Measurements from ENCODE around the gene ERAL1. TPM values are rescaled to one million over a fixed set of nuclear protein-coding genes. Genes with fewer than 3 reads are reported as not detected.

The ERAL1 gene
- total RNA-seq, 1 experiment from 2014 or later = 70.1 TPM

DNA sequence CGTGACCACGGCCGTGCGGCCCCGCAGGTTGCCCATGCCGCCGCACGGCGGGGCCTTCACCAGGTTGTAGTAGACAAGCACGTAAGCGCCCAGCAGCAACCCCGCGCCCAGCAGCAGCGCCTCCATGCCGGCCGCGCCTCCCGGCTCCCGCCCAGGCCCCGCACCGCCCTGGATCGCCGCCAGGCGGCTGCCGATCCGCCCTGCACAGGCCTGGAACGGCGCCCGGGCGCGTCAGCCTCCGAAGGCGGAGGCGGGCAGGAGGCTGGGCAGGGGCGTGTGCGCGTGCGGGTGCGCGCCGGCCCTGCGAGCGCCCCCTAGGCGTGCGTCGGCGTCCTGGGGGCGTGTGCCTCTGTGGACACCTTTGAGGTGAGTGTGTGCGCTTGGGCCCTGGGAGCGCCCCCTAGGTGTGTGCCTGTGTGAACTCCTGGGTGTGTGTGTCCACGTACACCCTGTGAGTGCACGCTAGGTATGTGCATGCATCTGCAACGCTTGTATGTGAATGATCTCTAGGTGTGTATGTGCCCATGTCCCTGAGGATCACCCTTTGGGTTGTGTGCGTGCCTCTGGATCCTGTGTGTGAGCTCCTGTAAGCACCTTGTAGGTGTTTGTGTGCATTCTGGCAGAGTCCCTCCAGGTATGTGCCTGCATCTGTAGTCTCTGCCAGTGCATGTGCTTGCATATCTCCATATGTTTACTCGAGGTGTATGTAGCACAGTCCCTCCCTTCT lies 48.2 kb downstream of the ERAL1 start, which contains the start of gene DHRS13 (continued):
- TF ChIP-seq, protein P1, sequence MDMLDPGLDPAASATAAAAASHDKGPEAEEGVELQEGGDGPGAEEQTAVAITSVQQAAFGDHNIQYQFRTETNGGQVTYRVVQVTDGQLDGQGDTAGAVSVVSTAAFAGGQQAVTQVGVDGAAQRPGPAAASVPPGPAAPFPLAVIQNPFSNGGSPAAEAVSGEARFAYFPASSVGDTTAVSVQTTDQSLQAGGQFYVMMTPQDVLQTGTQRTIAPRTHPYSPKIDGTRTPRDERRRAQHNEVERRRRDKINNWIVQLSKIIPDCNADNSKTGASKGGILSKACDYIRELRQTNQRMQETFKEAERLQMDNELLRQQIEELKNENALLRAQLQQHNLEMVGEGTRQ (CRISPR knock-in tag; IDR thresholded peaks at IDR 0.05) = no peak
- TF ChIP-seq, protein P2, sequence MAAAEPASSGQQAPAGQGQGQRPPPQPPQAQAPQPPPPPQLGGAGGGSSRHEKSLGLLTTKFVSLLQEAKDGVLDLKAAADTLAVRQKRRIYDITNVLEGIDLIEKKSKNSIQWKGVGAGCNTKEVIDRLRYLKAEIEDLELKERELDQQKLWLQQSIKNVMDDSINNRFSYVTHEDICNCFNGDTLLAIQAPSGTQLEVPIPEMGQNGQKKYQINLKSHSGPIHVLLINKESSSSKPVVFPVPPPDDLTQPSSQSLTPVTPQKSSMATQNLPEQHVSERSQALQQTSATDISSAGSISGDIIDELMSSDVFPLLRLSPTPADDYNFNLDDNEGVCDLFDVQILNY (CRISPR knock-in tag; IDR thresholded peaks at IDR 0.05) = peak; percentile 91
- TF ChIP-seq ZNF423 (CRISPR knock-in tag; IDR thresholded peaks at IDR 0.05) (peak; percentile 49), NFYB (CRISPR knock-in tag; conservative IDR thresholded peaks at IDR 0.05; ENCODE audit: low read depth) (peak; percentile 42; the same call in 1 of the 2 replicates), HMGA2 (CRISPR knock-in tag; IDR thresholded peaks at IDR 0.05) (no peak), ZNF219 (CRISPR knock-in tag; IDR thresholded peaks at IDR 0.05; ENCODE audit: borderline replicate concordance) (0 out of 2 replicates have a peak, but pooled peaks have one; percentile 16), ZBTB21 (CRISPR knock-in tag; IDR thresholded peaks at IDR 0.05; ENCODE audit: borderline replicate concordance) (no peak), CREB1 (CRISPR knock-in tag; IDR thresholded peaks at IDR 0.05) (no peak), SP1 (CRISPR knock-in tag; conservative IDR thresholded peaks at IDR 0.05) (peak; percentile 97), ZNF121 (CRISPR knock-in tag; IDR thresholded peaks at IDR 0.05) (no peak), ZNF232 (CRISPR knock-in tag; IDR thresholded peaks at IDR 0.05) (peak; percentile 39; the same call in 1 of the 2 replicates), ETV6 (CRISPR knock-in tag; IDR thresholded peaks at IDR 0.05) (peak; percentile 71; the same call in 1 of the 2 replicates), ELF4 (CRISPR knock-in tag; IDR thresholded peaks at IDR 0.05; ENCODE audit: low read depth) (no peak; the same call in 1 of the 2 replicates), CREM (CRISPR knock-in tag; IDR thresholded peaks at IDR 0.05) (peak; percentile 90), ZNF416 (CRISPR knock-in tag; IDR thresholded peaks at IDR 0.05) (no peak; the same call in 1 of the 2 replicates), RELA (CRISPR knock-in tag; IDR thresholded peaks at IDR 0.05; ENCODE audit: borderline replicate concordance) (peak; percentile 77; the same call in 1 of the 2 replicates), TEAD1 (CRISPR knock-in tag; IDR thresholded peaks at IDR 0.05) (peak; percentile 76; the same call in 1 of the 2 replicates)
- TF ChIP-seq, protein P3, sequence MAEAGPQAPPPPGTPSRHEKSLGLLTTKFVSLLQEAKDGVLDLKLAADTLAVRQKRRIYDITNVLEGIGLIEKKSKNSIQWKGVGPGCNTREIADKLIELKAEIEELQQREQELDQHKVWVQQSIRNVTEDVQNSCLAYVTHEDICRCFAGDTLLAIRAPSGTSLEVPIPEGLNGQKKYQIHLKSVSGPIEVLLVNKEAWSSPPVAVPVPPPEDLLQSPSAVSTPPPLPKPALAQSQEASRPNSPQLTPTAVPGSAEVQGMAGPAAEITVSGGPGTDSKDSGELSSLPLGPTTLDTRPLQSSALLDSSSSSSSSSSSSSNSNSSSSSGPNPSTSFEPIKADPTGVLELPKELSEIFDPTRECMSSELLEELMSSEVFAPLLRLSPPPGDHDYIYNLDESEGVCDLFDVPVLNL (CRISPR knock-in tag; IDR thresholded peaks at IDR 0.05; ENCODE audit: borderline replicate concordance, low read depth) = no peak
- TF ChIP-seq, protein P4, sequence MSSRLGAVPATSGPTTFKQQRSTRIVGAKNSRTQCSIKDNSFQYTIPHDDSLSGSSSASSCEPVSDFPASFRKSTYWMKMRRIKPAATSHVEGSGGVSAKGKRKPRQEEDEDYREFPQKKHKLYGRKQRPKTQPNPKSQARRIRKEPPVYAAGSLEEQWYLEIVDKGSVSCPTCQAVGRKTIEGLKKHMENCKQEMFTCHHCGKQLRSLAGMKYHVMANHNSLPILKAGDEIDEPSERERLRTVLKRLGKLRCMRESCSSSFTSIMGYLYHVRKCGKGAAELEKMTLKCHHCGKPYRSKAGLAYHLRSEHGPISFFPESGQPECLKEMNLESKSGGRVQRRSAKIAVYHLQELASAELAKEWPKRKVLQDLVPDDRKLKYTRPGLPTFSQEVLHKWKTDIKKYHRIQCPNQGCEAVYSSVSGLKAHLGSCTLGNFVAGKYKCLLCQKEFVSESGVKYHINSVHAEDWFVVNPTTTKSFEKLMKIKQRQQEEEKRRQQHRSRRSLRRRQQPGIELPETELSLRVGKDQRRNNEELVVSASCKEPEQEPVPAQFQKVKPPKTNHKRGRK (CRISPR knock-in tag; IDR thresholded peaks at IDR 0.05; ENCODE audit: borderline replicate concordance) = no peak
- TF ChIP-seq, protein P5, sequence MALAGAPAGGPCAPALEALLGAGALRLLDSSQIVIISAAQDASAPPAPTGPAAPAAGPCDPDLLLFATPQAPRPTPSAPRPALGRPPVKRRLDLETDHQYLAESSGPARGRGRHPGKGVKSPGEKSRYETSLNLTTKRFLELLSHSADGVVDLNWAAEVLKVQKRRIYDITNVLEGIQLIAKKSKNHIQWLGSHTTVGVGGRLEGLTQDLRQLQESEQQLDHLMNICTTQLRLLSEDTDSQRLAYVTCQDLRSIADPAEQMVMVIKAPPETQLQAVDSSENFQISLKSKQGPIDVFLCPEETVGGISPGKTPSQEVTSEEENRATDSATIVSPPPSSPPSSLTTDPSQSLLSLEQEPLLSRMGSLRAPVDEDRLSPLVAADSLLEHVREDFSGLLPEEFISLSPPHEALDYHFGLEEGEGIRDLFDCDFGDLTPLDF (CRISPR knock-in tag; IDR thresholded peaks at IDR 0.05) = no peak
- TF ChIP-seq, protein P6, sequence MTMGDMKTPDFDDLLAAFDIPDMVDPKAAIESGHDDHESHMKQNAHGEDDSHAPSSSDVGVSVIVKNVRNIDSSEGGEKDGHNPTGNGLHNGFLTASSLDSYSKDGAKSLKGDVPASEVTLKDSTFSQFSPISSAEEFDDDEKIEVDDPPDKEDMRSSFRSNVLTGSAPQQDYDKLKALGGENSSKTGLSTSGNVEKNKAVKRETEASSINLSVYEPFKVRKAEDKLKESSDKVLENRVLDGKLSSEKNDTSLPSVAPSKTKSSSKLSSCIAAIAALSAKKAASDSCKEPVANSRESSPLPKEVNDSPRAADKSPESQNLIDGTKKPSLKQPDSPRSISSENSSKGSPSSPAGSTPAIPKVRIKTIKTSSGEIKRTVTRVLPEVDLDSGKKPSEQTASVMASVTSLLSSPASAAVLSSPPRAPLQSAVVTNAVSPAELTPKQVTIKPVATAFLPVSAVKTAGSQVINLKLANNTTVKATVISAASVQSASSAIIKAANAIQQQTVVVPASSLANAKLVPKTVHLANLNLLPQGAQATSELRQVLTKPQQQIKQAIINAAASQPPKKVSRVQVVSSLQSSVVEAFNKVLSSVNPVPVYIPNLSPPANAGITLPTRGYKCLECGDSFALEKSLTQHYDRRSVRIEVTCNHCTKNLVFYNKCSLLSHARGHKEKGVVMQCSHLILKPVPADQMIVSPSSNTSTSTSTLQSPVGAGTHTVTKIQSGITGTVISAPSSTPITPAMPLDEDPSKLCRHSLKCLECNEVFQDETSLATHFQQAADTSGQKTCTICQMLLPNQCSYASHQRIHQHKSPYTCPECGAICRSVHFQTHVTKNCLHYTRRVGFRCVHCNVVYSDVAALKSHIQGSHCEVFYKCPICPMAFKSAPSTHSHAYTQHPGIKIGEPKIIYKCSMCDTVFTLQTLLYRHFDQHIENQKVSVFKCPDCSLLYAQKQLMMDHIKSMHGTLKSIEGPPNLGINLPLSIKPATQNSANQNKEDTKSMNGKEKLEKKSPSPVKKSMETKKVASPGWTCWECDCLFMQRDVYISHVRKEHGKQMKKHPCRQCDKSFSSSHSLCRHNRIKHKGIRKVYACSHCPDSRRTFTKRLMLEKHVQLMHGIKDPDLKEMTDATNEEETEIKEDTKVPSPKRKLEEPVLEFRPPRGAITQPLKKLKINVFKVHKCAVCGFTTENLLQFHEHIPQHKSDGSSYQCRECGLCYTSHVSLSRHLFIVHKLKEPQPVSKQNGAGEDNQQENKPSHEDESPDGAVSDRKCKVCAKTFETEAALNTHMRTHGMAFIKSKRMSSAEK (CRISPR knock-in tag; IDR thresholded peaks at IDR 0.05; ENCODE audit: borderline replicate concordance) = no peak
- TF ChIP-seq, protein P7, sequence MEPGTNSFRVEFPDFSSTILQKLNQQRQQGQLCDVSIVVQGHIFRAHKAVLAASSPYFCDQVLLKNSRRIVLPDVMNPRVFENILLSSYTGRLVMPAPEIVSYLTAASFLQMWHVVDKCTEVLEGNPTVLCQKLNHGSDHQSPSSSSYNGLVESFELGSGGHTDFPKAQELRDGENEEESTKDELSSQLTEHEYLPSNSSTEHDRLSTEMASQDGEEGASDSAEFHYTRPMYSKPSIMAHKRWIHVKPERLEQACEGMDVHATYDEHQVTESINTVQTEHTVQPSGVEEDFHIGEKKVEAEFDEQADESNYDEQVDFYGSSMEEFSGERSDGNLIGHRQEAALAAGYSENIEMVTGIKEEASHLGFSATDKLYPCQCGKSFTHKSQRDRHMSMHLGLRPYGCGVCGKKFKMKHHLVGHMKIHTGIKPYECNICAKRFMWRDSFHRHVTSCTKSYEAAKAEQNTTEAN (CRISPR knock-in tag; IDR thresholded peaks at IDR 0.05) = peak; percentile 100
- TF ChIP-seq, protein P8, sequence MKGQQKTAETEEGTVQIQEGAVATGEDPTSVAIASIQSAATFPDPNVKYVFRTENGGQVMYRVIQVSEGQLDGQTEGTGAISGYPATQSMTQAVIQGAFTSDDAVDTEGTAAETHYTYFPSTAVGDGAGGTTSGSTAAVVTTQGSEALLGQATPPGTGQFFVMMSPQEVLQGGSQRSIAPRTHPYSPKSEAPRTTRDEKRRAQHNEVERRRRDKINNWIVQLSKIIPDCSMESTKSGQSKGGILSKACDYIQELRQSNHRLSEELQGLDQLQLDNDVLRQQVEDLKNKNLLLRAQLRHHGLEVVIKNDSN (CRISPR knock-in tag; IDR thresholded peaks at IDR 0.05) = no peak
- TF ChIP-seq, protein P9, sequence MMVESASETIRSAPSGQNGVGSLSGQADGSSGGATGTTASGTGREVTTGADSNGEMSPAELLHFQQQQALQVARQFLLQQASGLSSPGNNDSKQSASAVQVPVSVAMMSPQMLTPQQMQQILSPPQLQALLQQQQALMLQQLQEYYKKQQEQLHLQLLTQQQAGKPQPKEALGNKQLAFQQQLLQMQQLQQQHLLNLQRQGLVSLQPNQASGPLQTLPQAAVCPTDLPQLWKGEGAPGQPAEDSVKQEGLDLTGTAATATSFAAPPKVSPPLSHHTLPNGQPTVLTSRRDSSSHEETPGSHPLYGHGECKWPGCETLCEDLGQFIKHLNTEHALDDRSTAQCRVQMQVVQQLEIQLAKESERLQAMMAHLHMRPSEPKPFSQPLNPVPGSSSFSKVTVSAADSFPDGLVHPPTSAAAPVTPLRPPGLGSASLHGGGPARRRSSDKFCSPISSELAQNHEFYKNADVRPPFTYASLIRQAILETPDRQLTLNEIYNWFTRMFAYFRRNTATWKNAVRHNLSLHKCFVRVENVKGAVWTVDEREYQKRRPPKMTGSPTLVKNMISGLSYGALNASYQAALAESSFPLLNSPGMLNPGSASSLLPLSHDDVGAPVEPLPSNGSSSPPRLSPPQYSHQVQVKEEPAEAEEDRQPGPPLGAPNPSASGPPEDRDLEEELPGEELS (CRISPR knock-in tag; IDR thresholded peaks at IDR 0.05) = peak; percentile 92; the same call in 1 of the 2 replicates

All from WTC11 (cell line).